Sigmoid colon (tissue), 4 donors: ENCODE data around the gene ZNF865.

Source experiments
- CTCF ChIP-seq, 4 experiments: fragments of 450-650 bp in 3 of 4; fragments of 200-600 bp in 1 of 4; IDR thresholded peaks; one replicate each; pipeline ENCODE4 v1.5.1; 2016 to 2019; ENCODE audit warnings: antibody characterized with exemption in 4 of 4, mild to moderate bottlenecking in 3 of 4, moderate library complexity in 2 of 4
- EP300 ChIP-seq, 4 donors: sonication (generic); formaldehyde crosslinking; IDR thresholded peaks; one replicate each; pipeline ENCODE4 v1.6.1; 2017; ENCODE audit warnings: antibody characterized with exemption in 4 of 4
- POLR2A ChIP-seq, 2 donors: fragments of 450-650 bp; IDR thresholded peaks; one replicate each; pipeline ENCODE4 v1.6.1; 2016; ENCODE audit warnings: antibody characterized with exemption in 2 of 2, mild to moderate bottlenecking in 2 of 2, moderate library complexity in 2 of 2
- POLR2AphosphoS5 ChIP-seq, 4 donors: sonication (generic); formaldehyde crosslinking; IDR thresholded peaks; one replicate each; pipeline ENCODE4 v1.6.1; 2017; ENCODE audit warnings: antibody characterized with exemption in 4 of 4

GRCh38 chr19:55567708-55568328 lies 37.6 kb upstream of the ZNF865 start:
- TF ChIP-seq CTCF (IDR thresholded peaks at IDR 0.05): no peak
- TF ChIP-seq POLR2A (IDR thresholded peaks at IDR 0.05): no peak
- no peak for TF ChIP-seq POLR2AphosphoS5 (IDR thresholded peaks at IDR 0.05)
- TF ChIP-seq EP300 (IDR thresholded peaks at IDR 0.05): no peak
